Non-pigmented ciliary epithelial cell (primary cell): ENCODE data around the gene F11.
"Not testable (repeated sequence)": the region's sequence is repeated elsewhere in the genome, so short reads cannot be mapped to it uniquely, and the experiment has no call there.

Source experiments
- DNase-seq: peaks from one replicate; pipeline ENCODE4 v3.0.0-alpha.2; 2010; ENCODE audit warnings: low read depth

Gene F11

DNA sequence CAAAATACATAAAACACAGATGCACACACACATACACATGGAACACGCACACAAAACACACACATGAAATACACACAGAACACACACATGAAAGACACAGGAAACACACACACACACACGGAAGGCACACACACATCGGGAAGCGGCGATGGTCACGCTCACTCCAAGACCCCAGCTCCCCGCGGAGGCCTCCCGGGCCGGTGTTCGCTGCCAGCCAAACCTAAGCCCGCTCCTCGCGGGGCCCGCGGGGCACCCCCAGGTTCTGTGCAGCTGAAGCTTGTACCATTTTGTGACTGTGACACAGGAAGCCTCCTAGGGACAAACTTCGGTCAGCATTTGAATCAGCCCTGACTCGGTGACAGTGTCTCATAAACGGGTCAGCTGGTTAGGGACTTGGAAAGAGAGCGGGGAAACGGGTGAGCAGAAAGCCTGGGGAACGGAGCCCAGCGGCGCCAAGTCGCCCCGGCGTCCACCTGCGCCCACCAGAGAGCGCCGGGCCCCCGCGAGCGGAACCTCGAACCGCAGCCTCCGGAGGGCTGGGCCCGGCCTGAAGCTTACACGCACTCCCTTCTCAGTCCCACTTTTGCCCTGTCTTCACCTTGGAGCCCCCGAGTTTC, 32.1 kb downstream of the F11 start:
- no peak for DNase-seq

DNA sequence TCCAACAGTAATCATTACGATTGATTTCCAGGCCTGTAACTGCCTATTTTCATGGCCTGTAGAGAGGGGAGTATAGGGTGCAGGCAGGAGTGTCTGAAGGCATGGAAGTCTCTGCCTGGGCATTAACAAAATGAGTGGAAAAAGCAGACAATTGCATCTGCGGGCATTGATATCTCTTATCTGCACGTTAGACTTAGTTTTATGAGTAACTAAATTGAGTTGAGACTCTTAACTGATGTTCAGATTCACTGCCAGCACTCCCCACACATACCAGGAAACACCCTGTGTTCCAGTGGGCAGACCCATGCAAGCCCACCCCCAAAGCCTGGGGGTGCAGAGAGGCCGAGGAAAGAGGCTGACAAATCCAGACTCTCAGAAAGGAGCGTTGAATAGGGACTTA, 33.3 kb downstream of the F11 start:
- no peak for DNase-seq

DNA sequence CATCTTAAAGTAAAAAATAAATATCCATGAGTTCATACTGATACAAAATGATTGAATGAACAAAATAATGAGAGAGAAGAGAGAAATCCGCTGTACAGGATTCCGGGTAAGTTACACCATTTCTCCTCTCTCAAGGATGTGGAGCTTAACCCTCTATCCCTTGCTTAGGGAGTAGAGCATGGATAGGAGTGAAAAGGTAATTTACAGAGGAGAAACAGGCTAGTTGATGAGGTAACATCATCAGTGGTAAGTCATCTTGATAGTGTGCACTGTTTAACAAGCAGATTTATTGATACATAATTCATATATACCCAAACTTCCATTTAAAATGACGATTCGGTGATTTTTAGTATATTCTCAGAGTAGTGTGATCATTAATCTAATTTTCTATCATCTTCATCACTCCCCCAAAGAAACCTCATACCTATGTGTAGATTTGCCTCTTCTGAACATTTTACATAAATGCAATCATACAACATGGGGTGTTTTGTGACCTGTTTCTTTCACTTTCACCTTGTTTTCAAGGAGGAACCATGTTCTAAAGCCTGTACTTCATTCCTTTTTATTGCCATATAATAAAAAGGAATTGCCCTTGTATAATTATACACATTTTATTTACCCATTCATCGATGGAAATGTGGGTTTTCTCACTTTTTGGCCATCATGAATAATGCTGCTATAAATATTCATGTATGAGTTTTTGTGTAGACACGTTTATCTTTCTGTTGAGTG, 34.8 kb downstream of the F11 start:
- DNase-seq: no peak

DNA sequence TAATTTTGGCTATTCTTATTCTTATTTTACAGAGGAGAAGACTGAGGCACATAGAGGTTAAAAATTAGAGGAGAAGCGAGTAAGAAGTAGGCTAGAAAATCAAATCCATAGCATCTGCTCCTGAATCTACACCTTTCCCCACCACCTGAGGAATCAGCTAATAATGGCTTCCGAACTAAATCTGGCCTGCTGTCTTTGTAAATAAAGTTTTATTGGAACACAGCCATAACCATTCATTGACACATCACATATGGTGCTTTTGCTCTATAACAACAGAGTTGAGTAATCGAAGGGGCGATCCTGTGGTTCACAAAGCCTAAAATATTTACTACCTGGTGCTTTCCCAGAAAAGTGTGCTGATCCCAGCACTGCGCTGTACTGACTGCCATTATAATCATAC, 38.2 kb downstream of the F11 start:
- DNase-seq: no peak

DNA sequence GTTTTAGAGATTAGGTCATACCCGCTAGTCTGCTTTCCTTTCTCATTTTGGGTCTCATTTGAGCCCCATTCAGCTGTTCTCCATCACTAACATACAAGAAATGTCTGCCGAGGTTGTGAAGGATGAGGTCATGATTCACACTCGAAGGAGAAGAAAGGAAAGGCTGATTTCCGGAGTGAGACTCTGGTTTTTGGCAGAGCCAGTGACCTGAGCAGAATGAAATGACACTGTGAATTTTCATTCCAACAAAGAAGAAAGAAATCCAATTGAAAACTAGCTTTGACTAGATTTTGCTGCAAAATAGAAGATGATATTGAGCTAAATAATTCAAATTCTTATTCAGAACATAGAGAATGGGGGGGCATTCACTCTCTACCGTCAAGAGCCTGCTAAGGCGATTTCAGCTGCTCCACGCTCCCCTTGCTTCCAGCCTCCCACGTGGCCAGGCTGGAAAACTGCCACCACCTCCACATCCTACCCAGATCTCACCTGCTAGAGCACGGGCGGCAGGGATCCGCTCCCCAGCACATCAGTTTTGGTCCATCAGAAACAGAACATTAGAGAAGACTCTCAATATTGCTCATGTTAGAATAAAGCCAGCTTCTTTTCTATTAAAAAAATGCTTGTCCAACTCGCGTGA, 39.0 kb downstream of the F11 start:
- DNase-seq: no peak

DNA sequence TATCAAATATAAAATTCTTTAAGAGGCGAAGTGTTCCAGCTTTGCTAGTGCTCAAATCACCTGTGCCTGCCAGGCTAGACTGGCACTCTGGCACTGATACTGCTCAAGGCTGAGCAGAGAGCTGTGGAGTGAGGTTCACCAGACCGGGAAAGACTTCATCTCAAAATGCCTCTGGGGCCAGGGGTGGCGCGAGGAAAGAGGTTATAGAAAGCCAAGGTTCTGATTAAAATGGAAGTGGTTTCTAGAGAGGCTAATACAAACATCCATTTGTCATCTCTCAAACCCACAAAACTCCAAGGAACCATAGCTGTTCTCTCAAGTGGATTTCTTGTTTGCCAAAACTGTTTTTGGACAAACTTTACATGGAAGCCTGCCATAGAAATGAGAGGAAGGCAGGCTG, 41.5 kb downstream of the F11 start:
- DNase-seq: no peak

DNA sequence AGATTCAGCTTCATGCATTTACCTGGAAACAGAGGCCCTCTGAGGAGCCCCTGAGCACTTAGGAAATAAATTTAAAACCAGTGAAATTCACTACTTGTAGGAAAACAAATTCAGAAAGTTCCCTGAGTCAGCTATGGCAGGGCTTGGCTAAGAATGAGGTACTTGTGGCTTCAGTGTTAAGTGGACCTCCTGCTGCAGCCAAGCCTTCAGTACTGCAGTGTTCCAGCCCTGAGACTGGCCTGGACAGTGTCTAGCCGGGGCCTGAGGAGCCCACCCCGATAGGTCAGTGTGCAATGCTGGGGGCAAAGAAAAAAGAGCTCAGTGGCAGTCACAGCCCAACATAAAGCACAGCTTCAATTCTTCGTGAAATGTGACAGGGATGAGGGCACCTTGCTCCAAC, 41.9 kb downstream of the F11 start:
- no peak for DNase-seq

DNA sequence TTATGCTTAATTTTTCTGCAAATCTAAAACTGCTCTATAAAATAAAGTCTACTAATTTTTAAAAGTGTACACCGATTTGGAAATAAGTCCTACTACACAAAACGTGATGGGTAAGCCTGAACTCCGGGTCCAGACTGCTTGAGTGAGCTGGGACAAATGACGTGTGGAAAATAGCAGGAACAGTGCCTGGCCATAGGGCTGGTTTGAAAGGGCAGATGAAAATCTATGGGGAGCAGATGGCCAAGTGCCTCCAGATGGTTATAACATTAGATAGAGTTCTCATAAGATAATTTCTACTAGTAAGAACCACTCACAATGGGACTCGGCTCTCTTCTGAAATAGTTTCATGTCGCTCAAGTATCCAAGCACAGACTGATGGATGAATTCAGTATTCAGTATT, 52.5 kb downstream of the F11 start:
- no peak for DNase-seq

DNA sequence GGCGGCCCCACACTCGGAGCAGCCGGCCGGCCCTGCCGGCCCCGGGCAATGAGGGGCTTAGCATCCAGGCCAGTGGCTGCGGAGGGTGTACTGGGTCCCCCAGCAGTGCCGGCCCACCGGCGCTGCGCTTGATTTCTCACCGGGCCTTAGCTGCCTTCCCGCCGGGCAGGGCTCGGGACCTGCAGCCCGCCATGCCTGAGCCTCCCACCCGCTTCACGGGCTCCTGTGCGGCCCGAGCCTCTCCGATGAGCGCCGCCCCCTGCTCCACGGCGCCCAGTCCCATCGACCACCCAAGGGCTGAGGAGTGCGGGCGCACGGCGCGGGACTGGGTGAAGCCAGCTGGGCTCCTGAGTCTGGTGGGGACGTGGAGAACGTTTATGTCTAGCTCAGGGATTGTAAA, 58.7 kb downstream of the F11 start:
- DNase-seq: not testable (repeated sequence)

DNA sequence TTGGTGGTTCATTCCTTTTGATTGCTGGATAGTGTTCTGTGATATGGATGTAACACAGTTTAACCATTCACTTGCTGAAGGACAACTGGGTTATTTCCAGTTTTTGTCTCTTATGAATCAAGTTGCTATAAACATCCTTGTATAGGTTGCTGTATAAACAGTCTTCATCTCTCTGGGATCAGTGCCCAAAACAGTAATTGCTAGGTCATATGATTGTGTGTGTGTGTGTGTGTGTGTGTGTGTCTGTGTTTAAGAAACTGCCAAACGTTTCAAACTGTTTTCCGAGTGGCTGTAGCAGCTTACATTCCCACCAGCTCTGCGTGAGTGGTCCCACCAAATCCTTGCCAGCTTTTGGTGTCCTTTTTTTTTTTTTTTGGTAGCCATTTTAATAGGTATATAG, 60.4 kb downstream of the F11 start:
- DNase-seq: no peak

DNA sequence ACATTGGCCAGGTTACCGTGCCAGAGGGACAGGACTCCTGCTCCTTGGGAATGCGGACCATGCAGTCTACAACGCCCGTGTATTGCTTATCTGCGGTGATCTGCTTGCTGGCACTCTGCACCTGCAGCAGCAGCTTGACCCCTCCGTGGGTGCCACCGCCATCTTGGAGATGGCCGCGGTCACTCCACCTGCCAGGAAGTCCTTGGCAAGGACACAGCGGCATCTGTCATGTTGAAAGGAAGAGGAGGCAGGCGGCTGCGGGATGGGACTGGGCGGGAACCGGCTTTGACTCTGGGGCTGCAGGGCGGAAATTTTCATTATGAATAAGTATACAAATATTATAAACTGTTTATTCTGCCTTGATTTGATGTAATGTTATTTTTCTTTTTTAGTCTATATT, 63.4 kb downstream of the F11 start:
- no peak for DNase-seq

DNA sequence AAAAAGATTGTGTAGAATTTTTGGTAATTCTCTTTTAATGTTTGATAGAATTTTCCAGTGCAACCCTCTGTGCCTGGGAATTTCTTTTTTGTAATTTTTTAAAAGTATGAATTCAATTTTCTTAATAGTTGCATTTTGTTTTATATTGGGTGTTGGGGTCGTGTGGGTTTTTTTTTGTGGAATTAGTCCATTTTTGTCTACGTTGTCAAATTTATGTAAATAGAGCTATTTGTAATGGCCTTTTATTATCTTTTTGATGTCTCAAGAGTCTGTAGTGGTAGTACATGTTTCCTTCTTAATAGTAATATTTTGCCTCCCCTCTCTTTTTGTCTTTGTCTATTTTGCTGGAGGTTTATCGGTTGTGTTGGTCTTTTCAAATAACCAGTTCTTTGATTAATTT, 64.4 kb downstream of the F11 start:
- DNase-seq: no peak

DNA sequence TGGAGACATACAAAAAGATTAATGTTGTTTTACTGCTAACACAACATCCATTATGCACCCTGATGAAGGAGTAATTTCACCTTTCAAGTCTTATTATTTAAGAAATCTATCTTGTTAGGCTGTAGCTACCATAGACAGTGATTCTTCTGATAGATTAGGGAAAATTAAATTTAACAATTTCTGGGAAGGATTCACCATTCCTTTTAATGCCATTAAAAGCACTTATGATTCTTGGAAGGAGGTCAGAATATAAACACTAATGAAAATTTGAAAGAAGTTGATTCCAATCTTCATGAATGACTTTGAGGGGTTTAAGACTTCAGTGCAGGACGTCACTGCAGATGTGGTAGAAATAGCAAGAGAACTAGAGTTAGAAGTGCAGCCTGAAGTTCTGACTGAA, 69.8 kb downstream of the F11 start:
- DNase-seq: no peak
